ENCODE data around the gene AMPH.

Gene AMPH
- total RNA-seq = 0 to 0.04 (median 0) reads per million in 3 experiments

DNA sequence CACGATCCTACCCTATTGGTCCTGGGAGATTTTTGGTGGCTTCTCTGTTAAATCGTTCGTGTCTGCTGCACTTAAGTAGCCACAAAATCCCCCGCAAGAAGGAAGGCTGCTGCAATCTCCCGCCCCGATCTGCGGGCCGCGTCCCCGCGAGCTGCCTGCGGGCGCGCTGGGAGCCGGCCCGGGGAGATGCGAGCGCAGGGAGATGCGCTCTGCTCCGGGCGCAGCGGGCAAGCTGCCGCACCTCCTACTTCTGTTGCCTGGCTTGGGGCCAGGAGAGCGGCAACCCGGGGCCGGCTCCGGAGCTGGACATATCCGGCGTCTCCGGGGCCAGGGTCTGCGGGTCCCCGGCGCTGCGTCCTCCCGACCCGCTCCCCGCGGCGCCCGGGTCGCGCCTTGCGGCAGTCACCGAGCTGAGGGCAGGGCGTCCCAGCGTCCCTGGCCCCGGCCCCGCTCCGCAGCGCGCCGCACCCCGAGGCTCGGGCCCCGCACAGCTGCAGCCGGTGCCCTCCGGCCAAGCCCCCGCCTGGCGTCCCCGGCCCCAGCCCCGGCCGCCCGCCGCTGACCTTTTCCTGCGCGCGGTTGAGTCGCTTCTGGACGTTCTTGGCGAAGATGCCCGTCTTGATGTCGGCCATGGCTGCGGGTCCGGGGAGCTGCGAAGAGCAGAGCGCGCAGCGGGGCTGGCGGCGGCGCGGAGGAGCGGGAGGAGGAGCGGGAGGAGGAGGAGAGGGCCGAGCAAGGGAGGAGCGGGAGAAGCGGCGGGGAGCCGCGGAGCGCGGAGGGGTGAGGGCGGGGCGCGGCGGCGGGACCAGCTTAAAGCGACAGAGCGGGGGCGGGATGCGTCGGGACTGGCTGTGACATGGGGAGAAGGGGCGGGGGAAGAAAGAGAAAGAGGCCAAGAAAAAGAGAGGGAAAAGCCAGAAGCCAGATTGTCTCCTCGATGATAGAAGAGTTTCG is at the start of gene AMPH:
AMPH (minus strand) TSS at position 654 of the 954 bp plus-strand sequence; CDS start at position 632, 22 bp downstream.
- DNase-seq = no peak

DNA sequence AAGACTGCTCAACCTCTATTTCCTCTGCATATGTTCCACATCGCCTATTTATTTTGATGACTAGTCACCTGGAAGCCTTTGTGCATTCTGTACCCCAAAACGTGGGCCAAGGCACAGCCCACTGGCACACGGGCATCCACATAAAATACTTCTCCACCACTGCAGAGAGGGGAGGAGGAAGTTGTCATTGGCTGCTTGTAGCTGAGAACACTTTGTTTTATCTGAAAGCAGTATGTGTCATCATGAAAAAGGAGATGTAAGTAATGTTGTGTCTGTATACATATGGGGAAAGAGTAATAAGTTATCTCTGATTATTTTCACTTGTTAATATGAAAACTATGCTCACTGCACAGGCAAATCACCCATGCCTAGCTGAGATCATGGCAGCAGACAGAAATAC is 48.2 kb upstream of the AMPH start:
- no peak for DNase-seq

DNA sequence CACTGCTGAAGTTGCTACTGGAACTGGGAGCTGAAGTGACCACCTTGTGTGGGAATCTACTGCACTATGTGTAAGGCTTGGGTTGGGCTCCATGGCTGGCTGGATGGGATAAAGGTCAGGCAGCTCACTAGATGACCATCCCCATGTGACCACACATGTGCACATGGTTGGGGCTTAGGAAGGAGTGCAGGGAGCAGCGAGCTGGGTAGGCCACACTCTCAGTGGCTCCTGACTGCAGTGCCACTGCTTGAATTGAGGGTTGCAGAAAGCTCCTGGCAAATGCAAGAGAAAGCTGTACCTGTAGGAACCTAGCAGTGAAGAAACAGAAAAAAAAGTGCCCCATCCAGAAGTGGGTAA is 47.5 kb upstream of the AMPH start:
- no peak for DNase-seq

DNA sequence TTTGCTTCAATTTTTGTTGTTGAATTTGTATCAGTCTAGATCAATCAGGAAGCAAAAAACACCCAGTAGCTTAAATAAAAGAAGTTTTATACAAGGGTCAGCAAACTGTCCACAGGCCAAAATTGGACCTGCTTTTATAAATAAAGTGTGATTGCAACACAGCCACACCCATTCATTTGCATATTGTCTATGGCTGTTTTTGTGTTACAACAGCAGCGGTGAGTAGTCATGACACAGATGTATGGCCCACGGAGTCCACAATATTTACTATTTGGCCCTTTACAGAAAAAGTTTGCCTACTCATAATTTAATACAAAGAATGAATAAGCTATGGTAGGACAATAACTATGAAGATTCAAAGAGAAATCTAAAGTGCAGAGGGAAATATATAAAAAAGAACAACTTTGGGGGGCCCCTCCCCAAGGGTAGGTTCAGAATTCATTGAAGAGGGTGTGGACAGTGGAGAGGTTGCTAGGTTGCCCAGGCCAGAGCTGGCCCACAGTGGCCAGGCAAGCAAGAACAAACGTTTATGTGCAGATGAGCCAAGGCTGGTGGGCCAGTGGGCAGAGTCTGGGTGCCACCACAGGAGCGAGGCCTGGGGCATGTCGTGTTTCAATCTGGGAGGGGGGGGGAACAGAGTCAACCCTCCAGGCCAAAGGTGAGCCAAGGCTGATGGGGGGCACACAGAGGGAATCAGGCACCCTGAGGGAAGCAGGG is 47.0 kb upstream of the AMPH start:
- DNase-seq = no peak

DNA sequence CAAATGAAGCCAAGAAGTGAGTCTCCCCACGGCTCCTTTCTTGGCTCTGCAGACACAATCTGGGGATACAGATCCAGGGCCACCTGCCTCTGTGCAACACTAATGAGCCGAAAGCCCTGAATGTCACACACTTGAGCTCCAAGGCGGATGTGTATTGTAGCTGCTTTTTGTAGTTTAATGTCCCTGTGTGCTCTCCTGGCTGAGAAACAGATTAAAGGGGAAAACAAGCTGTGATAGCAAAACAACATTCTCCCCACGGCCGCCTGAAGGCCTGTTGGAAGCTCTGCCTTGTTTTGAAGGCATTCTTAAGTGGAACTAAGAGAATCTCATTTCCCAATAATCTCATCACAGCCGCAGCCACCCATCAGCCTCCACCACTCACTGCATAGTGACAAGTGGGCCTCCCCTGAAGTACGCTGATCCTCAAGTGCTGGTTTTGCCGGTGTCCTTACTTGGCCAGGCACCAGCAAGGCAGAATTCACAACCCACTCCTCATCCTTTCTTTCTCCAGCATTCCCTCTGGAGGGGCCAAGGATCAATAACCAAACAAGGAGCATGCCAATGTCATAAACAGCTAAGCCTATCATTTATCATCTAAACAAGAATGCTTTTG is 44.4 kb upstream of the AMPH start:
- DNase-seq = no peak

DNA sequence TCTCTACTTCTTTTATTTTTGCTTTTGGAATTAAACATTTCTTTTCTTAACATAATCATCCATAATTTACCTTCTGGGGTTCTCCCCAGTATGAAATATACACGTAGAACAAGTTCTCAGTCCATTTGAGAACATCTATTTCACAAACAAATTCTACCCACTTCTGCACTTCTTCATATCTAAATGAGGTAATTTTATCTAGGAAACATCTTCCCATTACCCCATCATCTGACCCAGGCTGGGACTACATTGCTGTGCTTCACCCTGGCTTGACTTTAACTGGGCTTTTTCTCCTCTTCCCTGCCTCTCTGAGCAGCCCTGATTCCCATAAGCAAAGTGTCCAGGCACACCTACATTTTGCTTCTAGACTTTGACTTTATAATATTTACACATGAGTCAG is 43.3 kb upstream of the AMPH start:
- DNase-seq = no peak

DNA sequence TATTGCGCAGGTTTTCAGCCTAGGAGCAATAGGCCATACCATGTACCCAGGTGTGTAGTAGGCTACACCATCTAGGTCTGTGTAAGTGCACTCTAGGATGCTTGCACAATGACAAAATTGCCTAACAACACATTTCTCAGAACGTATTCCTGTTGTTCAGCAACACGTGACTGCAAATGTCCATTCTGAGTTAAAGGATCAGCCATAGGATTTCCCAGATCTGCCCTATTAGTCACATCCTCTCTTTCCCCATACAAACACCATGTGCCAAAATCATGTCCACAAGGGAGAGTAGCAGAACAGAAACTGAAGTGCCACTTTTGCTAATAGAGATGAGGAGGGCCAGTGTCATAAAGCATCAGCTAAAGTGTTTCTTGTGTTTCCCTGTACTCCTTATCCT is 42.6 kb upstream of the AMPH start:
- DNase-seq = no peak

DNA sequence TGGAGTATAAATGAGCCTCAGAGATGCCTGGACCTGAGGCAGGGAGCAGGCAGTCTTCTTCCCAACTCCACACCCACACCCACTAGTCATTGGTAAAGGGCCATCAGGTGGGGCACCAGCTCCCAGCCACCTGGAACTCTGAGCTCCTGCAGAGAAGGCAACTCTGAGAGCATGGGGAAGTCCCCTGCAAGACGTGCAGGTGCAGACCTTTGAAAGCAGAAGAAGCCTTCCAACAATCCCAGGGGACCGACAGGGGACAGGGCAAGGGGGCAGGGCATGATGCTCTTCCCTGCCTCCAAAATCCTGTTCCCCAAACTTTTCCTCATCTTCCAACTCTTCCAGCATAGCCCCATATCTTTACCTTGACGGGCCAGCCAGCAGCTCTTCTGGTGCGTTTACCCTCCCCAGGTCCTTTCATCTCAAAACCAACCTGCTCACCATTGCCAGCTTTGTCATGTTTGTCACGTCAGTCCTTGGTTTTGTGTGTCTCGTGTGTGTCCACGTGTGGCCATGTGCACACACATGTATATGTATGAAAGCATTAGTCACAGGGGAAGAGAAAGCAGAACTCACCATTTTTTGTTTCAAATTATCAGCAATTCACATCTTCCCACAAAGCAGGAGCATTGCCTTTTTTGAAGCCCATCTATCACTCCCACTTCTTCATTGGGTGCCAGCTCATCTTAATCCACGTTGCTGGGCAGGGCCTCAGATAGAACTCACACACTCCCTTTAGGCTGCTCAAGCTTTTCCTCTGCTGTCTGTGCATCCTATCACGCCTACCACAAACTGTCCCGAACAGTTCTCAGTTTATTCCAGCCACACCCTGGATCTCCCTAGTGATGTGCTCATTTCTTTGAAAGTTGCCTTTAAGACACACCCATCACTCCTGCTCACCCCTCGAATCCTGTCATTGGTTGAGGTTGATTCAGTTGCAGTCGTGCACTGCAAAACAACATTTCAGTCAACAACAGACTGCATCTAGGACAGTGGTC is 41.0 kb upstream of the AMPH start:
- no peak for DNase-seq

DNA sequence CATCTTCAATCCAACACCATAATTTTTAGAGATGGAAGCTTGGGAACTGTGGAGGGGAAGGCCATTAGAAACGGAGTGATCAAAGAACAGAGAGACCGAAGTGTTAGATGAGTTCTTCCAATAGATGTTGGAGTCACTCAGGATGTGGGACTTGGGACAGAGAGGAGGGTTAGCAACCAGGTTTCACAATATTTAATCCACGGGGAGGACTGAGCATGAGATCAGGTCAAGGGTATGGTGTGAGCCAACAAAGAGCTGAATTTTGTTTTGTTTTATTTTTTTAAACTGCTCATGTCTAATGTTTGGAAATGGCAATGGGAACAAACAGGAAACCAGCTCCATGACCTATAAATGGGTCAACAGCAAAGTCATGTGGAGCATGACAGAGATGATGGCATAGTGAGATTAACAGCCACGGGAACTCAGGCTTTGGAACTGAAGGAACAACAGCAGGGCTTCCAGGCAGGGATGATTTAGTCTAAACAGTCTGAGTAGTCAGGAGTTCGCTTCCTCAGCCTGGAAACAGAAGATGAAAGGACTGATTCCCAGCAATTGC is 38.9 kb upstream of the AMPH start:
- DNase-seq = no peak

DNA sequence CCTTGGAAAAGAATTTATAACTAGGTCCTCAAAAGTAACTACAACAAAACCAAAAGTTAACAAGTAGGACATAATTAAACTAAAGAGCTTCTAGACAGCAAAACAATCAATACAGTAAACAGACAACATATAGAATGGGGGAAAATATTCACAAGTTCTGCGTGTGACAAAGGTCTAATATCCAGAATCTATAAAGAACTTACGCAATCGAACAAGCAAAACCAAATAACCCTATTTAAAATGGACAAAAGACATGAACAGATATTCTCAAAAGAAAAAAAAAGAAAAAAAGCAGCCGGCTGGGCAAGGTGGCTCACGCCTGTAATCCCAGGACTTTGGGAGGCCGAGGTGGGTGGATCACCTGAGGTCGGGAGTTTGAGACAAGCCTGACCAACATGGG is 33.8 kb upstream of the AMPH start:
- no peak for DNase-seq

DNA sequence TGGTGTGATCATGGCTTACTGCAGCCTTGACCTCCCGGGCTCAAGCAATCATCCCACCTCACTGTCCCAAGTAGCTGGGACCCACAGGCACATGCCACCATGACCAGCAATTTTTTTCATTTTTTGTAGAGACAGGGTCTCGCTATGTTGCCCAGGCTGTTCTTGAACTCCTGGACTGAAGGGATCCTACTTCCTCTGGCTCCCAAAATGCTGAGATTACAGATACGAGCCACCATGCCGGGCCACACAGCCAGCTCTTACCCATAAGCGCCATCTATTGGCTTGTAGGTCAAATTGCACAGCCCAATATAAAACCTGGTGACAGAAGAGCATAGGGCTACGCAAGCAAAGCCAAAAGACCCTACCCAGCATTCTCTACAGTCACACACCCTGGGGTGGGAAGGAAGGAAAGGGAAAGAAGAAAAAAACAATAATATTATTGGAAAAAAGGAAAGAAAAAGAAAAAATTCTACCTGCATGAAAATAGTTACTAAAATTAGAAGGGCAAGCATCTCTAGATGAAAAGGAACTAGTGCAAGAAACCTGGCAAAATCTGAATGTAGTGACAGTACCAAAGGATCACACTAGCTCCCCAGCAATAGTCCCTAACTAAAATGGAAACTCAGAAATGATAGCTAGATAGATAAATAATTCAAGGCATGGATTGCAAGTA is 29.4 kb upstream of the AMPH start:
- peak; percentile 8 for DNase-seq

DNA sequence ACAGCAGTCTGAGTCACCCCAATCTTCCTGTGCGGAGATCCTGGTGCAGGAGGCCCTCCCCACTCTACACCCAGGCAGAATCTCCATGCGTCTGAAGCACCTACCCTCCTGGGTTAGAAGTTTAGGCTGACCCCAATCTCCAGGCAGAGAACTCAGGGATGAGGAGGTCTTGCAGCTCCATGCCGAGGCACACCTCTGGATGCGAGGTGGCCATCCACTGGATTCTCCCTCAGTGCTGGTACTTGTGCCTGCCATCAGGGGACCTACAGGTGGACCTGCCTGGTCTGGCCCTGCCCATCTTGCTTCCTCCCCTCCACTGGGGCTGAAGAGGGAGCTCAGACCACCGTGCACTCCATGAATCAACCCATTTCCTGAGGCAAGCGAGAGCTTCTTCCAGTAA is 28.8 kb upstream of the AMPH start:
- DNase-seq = no peak

DNA sequence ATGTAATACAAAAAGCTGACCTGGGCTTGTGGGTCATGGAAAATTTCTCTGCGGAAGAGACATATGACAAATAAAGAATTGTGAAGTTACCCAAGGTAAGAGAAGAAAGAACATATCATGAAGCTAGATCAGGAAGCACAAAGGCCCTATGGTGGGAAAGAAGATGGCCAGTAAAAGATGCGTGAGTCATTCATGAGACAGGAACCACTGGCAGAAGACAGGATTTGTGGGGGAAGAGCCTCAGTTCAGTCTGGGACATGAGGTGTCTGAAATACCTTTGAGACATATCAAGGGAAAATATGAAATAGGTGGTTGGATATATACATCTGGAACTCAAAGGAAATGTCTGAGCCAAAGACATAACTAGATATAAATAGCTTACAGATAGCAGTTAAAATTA is 27.7 kb upstream of the AMPH start:
- DNase-seq = no peak

DNA sequence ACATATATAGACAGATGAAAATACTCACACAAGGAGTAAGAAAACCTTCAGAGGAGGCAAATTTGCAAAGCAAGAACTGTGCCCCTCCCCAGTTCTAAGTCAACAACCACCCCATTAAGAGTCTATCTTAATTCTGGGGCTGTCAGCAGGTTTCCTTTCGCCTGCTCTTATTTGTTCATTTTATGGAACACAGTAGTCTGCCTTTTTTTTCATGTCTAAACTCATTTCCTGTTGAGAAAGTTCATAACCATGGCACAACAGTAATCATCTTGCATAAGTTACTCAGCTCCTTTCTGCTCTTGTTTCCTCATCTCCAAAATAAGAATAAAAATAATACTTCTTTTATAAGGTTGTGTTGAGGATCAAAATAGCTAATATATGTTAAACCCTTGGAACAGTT is 25.8 kb upstream of the AMPH start:
- no peak for DNase-seq

DNA sequence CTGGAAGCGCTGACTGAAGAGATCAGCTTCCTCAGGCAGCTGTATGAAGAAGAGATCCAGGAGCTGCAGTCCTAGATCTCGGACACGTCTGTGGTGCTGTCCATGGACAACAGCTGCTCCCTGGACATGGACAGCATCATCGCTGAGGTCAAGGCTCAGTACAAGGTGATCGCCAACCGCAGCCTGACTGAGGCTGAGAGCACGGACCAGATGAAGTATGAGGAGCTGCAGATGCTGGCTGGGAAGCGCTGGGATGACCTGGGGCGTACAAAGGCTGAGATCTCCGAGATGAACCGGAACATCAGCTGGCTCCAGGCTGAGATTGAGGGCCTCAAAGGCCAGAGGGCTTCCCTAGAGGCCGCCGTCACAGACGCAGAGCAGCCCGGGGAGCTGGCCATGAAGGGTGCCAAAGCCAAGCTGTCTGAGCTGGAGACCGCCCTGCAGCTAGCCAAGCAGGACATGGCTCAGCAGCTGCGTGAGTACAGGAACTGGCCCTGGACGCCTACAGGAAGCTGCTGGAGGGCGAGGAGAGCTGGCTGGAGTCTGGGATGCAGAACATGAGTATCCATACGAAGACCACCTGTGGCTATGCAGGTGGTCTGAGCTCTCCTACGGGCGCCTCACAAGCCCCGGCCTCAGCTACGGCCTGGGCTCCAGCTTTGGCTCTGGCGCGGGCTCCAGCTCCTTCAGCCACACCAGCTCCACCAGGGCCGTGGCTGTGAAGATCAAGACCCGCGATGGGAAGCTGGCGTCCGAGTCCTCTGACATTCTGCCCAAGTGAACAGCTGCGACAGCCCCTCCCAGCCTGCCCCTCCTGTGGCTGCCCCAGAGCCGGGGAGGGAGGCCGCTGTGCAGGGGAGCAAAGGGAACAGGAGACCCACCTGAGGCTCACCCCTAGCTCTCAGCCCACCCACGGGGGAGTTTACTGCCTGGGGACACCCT is 24.9 kb upstream of the AMPH start:
- no peak for DNase-seq

DNA sequence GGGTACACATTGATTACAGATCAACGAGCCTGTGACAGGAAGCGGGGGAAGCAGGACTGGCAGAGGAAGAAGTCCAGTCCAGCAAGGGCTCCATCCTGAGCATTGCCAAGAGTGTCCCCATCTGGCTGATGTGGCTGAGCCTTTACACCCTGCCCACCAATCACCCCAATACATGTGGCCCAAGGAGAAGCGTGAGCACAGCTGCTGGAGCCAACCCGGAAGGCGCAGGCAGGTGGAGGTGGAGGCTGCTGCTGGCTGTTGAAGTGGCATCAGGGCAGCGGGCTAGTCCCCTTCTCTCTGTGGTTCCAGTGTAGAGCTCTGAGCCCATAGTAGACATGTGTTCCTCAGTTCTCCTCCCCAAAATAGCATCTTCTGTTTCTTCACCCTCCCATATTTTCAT is 6.8 kb upstream of the AMPH start:
- no peak for DNase-seq

DNA sequence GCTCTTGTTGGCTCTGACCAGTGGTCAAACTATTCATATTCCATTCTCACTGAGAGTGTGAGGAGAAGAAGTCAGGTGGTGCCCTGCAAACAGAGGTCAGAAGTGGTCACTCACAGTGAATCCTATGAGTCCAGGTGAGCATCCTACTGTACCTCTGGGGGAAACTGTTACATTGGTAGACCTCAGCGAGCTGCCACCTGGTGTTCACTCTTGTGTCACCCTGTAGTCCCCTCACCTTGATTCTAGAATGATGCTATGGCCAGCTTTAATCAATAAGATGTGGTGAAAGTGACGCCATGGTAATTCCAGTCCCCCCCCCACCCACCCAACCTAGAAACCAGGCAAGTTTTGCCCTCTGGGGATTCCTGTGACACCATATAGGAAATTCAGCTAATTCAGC is 1.2 kb upstream of the AMPH start:
- no peak for DNase-seq

DNA sequence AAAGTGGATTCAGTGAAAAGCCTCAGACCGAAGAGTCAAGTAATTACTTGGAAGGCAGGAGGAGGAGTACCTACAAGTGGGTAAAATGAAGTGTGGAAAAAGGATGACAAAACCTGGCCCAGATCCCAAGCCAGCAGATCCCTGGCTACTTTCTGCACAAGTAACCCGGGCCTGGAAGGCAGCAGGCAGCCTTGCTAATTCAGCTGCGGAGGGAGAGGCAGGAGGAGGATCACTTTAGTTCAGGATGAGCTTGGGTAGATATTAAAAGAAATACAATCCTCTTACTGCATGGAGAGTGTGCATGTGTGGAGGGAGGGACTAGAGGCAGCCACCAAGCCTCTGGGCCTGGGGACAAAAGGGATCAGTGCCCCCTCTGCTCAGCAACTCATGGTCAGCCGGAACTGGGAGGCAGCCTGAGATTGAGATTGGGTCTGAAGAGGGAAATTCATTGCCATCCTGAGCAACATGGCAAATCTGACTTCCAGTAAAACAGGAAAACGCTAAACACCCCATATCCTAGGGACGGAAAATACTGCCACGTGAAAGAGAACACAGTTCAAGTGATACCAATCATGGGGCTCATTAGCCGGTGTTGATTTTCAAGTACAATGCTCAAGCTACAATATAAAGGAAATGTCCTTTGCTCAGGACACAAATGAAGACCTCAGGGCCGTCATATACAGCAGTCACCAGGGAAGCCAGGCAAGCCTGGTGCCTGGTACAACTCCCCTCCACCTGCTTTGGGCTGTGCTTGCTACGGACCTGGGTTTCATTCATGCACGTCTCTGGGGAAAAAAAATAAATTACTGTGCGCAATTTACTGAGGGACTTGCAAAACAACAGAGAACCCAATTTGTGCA is 1.3 kb downstream of the AMPH start:
- DNase-seq = no peak

DNA sequence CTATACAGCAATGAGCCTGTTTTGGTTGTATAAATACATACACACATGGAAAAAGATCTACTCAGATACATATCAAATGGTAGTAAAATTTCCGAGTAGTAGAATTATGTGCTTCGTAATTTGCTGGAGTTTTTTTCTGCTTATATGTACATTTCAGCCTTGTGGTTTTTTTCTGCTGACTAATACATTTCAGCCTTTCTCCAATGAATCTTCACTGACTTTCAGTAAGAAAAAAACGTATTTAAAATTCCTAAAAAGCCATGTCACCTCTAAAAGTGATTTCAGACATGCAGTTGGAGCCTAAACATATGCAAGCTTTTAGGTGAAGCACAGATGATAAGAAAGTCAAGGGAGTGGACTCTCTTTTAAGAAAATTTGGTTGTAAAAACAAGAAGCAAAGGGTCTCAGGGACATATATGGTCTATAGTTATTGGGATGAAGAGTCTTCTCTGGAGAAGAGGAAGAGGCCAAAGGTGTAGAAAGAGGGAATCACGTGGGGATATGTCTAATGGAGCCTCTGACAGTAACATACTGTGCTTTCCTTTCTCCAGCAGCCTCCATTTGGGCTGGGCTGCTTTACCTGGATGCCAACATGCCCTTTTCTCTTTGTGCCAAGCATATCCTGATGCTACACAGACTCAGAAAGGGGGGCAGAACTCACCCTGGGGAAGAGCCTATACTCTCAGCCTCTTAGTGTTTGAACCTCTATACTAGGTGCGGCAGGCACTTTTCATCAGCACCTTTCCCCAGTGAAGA is 2.4 kb downstream of the AMPH start:
- DNase-seq = no peak

Data from central memory CD4-positive, alpha-beta T cell (primary cell).